ENCODE measurements around the gene TMOD1.

- no peak for TF ChIP-seq EZH2 (IDR thresholded peaks at IDR 0.05; ENCODE audit: insufficient read depth, poor library complexity, severe bottlenecking)
- TF ChIP-seq EZH2phosphoT487 (IDR thresholded peaks at IDR 0.05; ENCODE audit: insufficient read depth, low read depth): no peak
Observed at GRCh38 chr9:97615439-97616072, 114.1 kb downstream of the TMOD1 start.
